GM19455 (cell line): ENCODE measurements around the gene EDNRA.
A peak's percentile ranks its signal among the peaks of the same experiment; 100 is the strongest.

Experiments used
- ATAC-seq: cut with Tn5 transposase; IDR thresholded peaks from one replicate; pipeline ENCODE4 v1.9.1; 2021; ENCODE audit not compliant: unreplicated experiment

EDNRA gene

DNA sequence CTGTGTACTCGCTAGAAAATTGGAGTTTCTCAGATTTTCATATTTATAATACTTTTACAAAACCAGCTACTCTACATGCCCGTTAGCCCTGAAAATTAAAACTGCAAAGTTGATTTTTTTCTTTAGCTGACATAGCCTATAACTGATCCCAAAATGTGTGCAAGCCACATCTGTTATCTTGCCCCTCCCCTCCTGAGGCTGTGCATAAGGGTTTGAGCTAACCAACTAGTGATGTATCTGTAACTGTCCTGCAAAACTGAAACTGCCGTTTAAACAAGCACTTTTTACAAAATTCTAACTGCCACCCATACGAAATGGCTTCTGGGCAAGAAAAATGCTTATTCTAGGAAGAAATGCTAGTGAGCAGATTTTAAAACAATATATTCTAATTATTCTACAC, 59.1 kb downstream of the EDNRA start:
- no peak for ATAC-seq

DNA sequence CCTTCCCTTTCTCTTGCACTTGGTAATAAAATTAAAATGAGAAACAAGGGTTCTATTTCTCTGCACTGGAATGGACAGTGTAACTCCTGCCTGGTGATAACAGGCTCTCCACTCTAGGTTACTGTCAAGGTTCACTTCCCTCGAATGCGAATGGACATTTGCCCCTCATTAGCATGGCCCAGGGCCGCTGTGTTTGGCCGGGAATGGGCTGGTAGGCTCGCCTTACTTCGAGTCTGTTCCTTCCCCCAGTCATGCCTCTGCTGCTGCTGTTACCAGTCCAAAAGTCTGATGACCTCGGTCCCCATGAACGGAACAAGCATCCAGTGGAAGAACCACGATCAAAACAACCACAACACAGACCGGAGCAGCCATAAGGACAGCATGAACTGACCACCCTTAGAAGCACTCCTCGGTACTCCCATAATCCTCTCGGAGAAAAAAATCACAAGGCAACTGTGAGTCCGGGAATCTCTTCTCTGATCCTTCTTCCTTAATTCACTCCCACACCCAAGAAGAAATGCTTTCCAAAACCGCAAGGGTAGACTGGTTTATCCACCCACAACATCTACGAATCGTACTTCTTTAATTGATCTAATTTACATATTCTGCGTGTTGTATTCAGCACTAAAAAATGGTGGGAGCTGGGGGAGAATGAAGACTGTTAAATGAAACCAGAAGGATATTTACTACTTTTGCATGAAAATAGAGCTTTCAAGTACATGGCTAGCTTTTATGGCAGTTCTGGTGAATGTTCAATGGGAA, 61.5 kb downstream of the EDNRA start:
- no peak for ATAC-seq

DNA sequence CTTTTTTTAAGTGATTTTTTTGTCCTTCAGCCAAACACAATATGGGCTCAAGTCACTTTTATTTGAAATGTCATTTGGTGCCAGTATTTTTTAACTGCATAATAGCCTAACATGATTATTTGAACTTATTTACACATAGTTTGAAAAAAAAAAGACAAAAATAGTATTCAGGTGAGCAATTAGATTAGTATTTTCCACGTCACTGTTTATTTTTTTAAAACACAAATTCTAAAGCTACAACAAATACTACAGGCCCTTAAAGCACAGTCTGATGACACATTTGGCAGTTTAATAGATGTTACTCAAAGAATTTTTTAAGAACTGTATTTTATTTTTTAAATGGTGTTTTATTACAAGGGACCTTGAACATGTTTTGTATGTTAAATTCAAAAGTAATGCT, 62.1 kb downstream of the EDNRA start:
- no peak for ATAC-seq

DNA sequence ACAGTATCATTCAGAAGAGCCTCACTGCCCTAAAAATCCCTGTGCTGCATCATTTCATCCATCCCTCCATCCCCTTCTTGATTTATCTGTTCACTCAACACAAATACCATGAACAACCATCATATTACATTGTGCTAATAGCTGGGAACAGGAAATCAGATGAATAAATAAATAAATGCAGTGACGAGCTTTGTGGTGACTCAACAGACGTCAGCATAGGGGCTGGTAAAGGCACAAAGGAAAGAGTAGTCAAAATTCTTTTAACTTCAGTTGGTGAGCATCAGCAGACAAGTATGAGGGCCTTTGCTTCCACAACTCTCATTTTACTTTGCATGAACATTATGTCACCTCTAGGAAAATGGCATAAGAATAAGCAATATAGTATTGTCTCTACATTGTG, 65.5 kb downstream of the EDNRA start:
- ATAC-seq: no peak

DNA sequence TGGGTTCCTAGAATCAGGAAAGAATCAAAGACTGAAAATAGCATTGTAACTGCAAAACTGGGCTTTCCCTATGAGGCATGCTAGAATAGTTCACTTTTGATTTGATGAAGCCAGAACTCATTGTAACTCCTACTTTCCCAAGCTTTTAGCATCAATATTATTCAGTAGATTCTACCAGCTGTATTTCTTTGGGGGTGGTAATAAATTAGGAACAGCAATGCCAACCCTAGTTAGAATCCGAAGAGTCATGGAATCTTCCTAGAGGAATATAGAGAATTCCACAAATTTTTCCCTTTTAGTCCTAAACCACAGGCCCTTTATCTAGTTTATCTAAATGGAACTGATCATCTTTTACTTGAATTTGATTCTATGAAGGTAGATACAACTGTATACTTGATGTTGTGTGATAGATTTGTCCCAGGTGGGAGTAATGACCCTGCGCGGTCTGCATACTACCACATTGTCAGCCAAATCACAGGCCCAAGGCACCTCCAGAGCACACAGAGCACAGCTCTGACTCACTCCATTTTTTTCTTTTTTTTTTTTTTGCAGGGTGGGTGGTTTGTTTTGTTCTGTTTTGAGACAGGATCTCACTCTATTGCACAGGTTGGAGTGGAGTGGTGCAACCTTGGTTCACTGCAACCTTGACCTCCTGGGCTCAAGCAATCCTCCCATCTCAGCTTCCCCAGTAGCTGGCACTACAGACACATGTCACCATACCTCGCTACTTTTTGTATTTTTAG, 66.6 kb downstream of the EDNRA start:
- no peak for ATAC-seq

DNA sequence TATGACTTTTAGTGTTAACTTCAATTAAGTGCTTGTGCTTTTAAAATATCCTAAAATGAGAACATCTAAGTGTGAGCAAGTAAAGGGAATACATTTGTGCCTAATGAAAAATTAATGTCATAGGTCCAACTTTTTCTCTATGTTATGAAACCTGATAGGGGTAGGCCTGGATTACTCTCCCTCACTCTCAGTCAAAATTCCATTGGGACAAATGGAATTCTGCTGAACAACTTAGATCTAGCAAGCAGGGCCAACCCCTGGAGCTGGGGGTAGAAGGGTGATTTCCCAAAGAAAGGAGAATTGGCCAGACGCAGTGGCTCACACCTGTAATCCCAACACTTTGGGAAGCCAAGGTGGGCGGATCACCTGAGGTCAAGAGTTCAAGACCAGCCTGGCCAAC, 67.4 kb downstream of the EDNRA start:
- no peak for ATAC-seq

DNA sequence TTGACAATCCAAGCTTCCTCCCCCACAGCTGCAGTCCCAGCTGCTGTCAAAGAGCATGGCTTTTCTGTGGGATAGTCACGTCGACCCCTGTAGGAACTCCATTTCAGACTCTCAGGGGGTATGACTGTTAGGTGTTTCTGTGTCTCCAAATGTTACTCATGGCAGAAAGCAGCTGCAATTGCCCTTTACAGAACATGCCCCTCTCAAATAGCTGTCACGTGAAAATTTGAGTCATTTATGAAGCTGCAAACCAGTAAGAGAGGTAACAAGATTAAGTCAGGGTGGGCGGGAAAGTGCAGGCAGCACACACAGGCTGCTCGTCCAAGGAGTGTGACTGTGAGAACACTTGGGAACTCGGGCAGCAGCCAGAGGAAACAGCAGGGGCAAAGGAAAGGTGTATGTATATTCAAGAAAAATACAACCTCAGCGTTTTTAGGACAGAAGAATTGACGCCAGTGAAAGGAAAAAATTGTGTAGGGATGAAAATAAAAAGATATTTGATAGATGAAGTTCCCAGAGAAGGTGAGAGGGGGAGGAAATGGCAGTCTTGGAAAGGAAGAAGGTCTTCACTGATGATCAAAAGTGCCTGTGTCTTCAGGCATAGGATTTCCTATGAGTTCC, 69.8 kb downstream of the EDNRA start:
- ATAC-seq: peak; percentile 65

DNA sequence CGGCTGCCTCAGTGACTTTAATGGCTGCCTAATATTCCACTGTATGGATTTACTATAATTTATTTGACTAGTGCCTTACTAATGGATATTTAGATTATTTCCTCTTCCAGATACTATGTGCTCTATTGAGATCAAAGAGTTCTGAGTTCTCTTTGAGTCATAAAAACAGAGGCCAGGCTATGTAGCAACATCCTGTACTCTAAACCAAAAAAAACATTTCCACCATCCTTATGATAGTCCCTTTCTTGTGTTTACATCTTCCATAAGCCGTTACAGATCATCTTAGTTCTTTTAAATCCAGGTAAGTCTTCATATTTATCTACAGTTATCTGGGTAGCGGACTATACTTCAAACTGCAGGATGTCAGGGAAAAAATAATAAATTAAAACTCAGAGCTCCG, 79.7 kb downstream of the EDNRA start:
- no peak for ATAC-seq

DNA sequence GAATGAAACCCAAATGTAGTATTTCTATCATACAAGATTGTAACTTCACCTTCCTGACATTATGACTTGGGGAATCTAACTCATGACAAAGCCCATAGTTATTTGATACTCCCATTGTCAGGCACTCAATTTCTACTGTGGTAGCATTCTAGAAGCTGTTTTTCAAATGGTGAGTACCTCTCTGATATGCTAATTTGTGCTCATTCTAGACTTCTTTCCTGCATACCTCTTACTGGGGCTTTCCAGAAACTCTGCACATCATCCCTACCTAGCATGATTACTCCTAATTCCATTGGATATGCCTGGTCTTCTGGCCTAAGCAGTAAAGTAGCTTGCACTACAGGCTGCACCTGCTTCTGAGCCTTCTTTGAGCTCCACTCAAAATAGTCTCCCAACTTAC, 85.9 kb downstream of the EDNRA start:
- no peak for ATAC-seq

DNA sequence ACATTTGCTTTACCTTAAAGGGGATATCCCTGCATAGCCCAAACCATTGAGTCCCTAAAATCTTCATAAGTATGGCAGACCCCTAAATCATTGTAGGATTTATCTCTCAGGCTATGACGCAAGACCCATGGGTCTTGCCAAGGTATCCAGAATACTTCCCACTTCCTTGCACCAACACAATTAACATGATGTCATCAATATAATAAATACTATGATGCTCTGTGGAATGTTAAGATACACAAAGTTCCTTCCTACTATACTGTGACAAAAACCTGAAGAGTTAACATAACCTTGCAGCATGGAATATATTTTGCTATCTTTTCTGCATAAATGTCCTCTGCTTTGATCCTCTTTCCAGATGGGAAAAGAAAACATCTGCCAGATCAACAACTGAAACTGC, 86.4 kb downstream of the EDNRA start:
- ATAC-seq: no peak

DNA sequence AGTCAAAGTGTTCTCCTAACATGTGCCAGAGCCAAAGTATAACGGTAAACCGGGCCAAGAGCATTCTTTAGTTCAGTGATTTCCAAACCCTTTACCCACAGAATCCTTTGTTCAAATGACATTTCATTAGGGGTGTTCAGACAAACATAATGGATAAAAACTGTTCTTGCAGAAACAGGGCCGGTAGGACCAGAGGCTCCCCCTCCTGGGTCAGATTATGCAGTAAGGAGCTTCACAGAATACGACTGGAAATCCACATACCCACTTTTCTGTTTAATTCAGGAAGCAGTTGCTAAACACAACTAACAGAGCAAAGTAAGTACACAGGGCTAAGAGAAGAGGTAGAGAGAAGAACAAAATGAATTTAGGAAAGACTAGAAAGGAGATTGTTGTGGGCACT, 89.7 kb downstream of the EDNRA start:
- ATAC-seq: no peak

DNA sequence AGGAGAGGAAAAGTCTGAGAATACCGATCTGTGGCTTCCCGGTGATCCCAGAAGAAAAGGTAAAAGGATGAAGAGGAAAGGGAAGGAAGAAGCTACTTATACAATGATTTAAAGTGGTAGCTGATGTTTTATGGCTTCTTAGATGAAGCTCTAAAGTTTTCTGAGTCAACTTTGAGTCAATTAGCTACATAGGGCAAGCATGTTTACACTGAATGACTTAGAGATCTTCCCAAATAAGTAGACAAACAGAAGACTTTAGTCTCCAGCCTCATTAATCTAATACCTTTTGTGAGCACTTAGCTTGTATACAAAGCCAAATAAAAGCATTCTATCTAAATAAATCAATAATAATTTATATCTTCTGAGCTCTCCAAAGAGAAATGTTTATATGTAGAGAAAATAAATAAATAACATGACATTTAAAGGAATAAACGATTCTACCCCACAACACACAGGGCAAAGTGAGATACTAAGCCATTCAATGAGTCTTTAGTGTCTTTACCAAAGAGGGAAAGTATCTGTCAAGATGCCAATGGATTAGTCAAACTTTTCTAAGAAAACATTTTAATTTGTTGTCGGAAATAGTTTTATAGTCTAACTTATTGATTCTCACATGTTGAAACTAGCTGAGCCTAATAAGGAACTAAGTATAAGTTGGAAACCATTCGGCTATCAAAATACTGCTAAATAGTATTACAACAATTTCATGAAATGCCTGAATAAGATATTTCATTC, 90.3 kb downstream of the EDNRA start:
- ATAC-seq: no peak

DNA sequence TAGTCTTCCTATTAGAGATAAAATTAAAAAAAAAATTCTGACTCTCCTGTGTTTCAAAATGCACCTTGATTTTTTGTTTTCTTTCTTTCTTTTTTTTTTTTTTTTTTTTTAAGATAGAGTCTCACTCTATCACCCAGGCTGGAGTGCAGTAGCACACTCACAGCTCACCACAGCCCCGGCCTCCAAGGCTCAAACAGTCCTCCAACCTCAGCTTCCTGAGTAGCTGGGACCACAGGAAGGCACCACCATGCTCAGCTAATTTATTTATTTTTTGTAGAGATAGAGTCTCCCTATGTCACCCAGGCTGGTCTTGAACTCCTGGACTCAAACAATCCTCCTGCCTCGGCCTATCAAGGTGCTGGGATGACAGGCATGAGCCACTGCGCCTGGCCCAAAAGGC, 95.2 kb downstream of the EDNRA start:
- no peak for ATAC-seq

DNA sequence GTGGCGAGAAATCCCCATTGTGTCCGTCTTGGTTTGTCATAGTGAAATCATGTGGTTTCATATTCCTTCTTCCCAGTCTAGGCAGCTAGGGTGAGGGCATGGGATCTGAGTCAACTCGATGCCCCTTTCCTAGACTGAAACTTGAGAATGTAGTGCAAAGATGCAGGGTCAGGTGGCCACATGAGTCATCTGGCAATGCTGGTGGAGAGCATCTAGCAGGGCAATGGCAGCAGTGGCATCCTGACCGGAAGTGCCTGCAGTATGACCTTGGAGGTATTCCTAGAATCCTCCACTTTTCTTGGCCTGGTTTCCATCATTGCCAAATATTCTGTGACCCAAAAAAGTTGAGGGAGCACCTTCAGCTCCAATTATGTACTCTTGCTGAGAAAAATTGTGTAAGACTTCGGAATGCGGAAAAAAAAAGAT, 97.2 kb downstream of the EDNRA start:
- no peak for ATAC-seq

DNA sequence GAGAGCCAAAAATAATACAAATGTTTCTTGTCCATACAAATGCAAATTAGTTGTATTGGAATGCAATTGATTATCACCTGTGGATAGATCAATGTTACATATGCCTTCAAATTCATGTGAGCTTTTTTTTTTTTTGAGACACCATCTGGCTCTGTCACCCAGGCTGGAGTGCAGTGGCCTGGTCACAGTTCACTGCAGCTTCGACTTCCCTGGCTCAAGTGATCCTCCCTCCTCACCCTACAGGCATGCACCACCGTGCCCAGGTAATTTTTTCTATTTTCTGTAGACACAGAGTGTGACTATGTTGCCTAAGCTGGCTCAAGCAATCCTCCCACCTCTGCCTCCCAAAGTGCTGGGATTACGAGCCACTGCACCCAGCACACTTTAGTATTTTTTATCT, 97.7 kb downstream of the EDNRA start:
- no peak for ATAC-seq

DNA sequence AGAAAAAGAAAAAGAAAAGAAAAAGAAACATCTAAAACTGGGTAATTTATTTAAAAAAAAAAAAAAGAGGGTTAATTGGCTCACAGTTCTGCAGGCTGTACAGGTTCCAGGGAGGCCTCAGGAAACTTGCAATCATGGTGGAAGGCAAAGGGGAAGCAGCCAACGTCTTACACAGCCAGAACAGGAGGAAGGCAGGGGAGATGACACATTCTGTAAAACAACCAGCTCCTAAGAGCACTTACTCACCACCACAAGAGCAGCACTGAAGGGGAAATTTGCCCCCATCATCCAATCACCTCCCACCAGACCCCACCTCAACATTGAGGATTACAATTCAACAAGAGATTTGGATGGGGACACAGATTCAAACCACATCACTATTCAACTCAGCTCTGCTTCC, 99.5 kb downstream of the EDNRA start:
- ATAC-seq: no peak

DNA sequence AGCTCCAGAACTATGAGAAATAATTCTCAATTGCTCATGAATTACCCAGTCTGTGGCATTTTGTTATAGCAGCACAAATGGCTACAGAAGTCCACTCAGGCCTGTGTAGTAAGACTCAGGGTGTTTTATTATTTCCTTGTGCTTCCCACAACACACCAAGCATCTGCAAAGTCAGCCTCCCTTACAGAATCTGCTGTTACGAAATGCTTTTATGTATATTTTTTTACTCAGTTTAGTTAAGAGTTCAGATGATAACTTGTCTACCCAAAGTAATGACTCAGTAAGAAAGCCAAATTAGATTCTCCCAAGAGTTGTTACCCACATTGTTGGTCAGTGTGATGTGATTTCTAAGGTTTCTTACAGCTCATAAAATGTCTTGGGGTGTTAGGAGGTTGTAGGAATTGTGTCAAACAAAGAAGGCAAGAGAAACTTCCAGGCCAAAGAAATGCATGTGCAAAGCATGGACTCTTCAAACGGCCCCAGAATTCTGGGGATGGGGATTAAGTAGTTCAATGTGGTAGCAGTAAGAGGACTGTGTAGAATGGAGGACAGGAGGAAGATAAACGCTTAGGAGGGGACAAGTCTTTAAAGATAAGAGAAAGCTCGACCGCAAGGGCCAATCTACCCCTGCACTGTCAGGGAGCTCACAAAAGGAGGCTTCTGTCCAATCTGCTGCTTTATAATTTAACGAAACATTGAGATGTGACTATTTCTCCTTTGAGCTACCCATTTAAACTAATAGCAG, 100.9 kb downstream of the EDNRA start:
- ATAC-seq: no peak

DNA sequence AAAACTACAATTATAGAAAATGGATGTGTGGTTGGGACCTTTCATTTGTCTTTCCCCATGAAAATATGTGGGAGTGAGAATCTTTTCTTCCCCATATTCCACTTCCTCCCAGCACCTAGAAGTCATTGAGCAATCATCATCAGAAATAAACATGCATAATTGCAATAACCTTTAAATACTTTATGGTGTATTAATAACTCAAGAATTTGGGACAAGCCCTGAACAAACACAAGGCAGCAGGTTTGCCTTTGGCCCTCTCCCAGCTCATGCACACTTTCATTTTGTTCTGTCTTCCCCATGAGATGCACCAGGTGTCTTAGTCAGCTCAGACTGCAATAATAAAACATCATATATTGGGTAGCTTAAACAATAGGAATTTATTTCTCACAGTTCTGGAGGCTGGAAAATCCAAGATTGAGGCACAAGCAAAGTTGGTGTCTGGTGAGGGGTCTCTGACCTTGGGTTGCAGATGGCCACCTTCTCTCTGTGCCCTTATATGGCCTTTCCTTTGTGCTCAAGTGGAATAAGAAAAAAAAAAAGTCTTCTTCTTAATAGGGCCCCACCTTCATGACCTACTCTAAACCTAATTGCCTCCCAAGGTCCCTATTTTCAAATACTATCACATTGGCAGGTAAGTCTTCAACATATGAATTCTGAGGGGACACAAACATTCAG, 101.6 kb downstream of the EDNRA start:
- no peak for ATAC-seq

DNA sequence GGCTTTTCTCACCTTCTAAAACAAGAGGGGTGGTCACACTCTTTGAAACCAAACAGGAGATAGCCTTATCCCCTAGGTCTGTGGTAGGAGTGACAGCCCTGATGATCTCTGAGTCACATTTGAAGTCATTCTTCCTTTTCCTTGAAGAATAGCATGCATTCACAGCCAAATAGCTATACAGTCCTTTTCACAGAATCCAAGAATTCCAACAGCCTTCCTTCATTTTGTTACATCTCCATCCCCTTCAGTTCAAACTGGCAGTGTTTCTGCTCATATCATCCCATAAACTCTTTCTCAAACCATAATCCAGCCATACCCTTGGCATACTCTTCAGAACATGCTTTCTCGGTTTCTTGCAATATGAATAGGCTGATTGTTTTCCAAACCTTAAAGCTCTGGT, 103.0 kb downstream of the EDNRA start:
- no peak for ATAC-seq

DNA sequence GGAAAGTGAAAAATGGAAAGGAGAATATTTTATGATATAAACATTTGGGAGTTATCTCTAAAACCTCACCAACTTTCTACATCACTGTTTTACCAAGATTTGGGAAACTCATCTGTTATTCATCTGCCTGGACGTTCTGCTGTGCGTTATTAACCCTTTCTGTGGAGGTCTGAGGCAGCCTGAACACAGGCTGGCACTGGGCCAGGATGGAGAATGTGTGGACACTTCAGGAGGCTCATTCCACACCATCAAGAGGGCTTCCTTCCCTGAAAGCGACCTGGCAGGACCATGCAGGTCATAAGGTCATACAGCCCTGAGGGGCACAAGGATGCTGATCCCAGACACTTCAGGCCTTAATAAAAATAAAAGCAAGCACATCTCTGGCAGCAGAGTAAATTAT, 105.1 kb downstream of the EDNRA start:
- ATAC-seq: no peak
